HUDEP-2 (cell line): ENCODE results near the gene ANKRD6.

Experiments used
- DNase-seq, 76 experiments: peaks; one replicate each; lab custom pipeline; 2025; ENCODE audit not compliant: unreplicated experiment in 76 of 76; lab: John Stamatoyannopoulos, UW

Gene ANKRD6

DNA sequence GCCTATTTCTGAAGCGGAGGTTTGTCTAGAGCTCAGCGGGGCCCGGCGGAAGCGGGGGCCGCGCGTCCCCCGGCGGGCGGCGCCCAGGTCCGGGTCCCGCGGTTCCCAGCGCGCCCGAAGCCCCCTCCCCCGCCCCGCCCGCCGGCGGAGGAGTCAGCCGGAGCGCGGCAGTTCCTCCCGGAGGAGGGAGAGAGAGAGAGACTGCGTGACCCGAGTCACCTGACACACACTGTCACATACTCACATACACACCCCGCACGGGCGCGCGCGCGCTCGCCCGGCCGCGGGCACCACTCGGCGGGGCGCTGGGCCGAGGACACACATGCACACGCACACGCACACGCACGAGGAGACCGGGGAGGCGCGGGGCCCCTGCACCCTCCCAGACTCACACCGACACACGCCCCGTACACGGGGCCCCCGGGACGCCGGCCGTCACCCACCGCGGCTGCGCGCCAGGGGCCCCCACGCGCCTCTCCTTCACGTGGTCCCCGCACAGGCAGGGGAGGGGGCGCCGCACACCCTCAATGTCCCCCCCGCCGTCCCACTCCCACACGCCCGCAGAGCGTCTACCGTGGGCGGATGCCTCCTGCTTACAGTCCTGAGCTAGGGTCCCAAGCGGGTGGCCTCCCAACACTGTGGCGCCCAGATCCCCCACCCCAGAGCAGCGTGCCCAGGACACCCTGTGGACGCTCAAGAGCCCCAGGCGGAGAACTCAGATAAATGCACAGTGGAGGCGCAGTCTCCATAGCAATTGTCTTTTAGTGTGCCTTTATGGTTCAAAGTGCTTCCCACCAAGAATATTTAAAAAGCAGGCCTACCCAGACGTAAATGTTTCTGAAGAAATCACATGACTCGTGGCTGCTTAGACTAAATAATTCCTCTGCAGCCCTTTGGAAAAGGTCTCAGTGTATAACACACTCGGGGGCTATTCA, 20.6 kb upstream of the ANKRD6 start, which contains the start of gene RRAGD:
Gene RRAGD (minus strand): TSS at position 203 of the 935 bp plus-strand sequence. CDS start 280 bp downstream, outside the sequence.
- peak in 43 of 76 experiments; percentile 2 to 58 (median 27) for DNase-seq

GRCh38 chr6:89413006-89413400, 19.9 kb upstream of the ANKRD6 start:
- no peak for DNase-seq

- no peak for DNase-seq
Observed at GRCh38 chr6:89414215-89414614, 18.7 kb upstream of the ANKRD6 start.

- DNase-seq, result no peak
Observed at GRCh38 chr6:89415185-89415584, 17.8 kb upstream of the ANKRD6 start.

GRCh38 chr6:89416796-89417195, 16.2 kb upstream of the ANKRD6 start:
- no peak for DNase-seq

DNA sequence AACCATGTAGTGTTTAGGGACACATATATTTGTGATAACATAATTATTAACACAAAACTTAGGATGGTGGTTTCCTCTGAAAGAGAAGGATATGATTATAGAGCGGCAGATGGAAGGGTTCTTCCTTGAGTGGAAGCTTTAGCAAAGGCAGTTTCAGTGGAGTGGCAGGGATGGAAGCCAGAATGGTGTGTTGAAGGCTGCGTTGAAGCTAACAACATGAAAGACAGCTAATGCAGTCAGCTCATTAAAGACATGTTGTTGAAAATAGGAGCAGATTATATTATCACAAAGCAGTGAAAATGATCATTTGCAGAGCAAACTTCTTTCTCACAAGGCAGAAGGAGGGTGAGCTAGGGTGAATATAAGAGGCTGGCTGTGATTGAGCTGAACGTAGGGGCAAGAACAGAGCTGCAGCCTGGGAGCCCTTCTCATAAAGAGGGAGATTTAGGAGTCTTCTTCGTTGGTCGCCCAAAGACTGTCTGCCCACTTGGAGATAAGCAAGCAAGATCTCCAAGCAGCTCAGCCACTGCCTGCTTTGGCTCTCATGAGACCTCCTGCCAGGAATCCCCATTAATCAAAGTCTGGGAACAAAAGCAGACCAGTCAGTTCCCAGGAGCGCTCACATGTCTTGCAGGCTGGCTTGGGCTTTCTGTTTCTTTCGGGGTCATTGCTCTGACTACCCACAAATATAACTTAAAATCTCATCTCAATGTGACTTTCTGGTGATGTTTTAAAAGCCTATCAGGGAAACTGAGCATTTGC, 2.6 kb upstream of the ANKRD6 start:
- no peak for DNase-seq

GRCh38 chr6:89433252-89434149, 549 bp downstream of the ANKRD6 start:
- peak in 3 of 76 experiments; percentile 12 to 24 (median 17) for DNase-seq

DNA sequence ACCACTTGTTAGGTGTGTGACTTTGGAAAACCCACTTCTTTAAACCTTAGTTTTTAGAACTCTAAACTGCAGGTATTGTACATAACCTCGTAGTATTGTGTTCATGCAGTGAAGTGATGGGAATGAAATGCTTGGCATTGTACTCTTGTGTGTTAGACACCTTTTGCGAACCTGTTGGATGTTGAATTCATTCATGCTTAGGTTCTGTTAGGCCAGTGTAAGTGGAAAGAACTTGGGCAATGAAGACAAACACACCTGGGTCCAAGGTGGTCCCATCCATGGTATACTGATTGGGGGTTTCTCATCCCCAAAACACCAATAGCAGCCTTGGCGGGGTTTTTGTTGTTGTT, 1.2 kb downstream of the ANKRD6 start:
- no peak for DNase-seq

- no peak for DNase-seq
Observed at GRCh38 chr6:89434954-89435353, 2.0 kb downstream of the ANKRD6 start.

- DNase-seq, result no peak
Observed at GRCh38 chr6:89436226-89436625, 3.3 kb downstream of the ANKRD6 start.

- no peak for DNase-seq
Observed at GRCh38 chr6:89438248-89438647, 5.3 kb downstream of the ANKRD6 start.

DNA sequence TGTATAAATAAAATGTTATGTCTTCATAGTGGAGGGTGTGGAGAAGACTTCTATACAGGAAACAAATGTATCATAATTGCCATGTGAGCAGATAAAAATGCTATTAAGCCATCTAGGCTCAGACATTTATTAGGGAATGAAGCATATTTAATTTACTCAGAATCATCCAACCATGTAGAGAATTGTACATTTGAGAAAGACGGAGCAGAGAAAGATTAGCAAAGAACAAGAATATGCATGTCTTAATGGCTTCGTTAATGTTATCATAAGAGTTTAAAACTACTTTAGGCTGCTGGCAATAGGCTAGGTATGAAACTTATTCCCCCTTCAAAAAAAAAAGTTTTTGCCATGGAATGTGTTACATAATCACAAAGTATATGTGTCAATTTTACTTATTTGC, 6.1 kb downstream of the ANKRD6 start:
- DNase-seq, result no peak

DNA sequence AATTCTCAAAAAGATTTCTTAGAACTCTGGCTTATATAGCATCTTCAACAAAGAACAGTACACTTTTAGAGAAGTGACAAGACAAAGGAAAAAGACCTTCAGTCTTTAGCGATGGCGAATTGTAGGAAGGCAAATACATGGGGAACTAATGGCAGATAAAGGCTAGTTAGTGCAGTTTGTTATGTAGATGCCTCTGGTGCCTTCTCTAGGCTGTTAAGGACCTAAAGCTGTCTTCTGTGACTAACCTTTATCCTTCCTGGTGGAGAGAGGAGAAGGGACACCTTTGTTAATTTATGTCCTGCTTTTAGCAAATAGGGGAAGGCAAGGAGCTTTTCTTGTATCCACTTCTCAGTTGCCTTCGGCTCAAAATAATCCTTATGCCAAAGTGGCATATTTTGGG, 7.2 kb downstream of the ANKRD6 start:
- no peak for DNase-seq

DNA sequence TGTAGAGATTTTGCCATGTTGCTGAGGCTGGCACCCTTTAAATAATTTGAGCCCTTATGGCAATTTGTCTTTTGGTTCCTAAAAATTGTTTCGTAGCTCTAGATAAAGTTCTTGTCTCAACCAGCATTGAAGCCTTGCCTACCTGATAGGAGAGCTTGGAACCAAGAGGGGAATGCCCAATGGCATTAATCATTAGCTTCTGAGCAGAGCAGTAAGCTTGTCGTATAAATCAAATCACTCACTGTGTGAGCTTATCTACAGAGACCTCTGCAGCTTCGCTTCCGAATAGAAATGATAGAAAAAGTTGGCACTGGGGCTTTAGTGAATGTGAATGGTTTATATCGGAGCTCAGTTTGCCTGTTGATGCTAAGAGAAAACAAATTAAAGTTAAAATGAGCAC, 10.7 kb downstream of the ANKRD6 start:
- no peak for DNase-seq

DNA sequence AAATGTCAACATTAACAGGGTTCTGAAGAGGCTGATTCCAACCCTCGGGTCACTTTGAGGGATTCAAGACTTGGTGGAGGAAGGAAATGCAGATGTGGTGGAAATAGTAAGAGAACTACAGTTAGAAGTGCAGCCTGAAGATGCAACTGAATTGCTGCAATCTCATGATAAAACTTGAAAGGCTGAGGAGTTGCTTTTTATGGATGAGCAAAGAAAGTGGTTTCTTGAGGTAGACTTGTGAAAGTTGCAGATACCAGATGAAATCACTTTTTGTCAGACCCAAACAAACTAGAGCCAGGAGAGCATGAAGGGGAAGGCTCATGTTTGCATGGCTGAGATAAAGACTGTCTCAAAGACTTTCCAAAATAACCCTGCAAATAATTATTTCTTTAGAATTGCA, 16.2 kb downstream of the ANKRD6 start:
- no peak for DNase-seq

DNA sequence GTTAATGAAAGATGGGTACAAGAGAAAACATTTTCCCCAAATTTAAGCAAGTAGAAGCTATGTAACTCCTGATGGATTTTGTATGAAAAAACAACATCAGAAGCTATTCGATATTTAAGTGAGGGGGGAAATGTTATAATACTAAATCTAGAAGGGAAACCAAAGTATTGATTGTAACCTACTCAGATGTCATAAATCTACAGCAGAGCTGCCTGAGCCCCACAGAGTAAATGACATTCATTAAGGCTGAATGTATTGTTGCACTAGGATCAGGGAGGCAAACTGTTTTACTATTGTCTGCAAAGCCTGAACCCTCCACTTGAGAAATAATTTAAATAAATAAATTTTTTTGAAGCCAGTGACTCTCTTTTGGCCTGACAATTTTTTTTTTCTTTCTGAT, 19.3 kb downstream of the ANKRD6 start:
- DNase-seq, result no peak

- no peak for DNase-seq
Observed at GRCh38 chr6:89454300-89454699, 21.3 kb downstream of the ANKRD6 start.

- DNase-seq, result no peak
Observed at GRCh38 chr6:89458704-89459103, 25.8 kb downstream of the ANKRD6 start.

GRCh38 chr6:89459501-89459900, 26.5 kb downstream of the ANKRD6 start:
- DNase-seq, result no peak

DNA sequence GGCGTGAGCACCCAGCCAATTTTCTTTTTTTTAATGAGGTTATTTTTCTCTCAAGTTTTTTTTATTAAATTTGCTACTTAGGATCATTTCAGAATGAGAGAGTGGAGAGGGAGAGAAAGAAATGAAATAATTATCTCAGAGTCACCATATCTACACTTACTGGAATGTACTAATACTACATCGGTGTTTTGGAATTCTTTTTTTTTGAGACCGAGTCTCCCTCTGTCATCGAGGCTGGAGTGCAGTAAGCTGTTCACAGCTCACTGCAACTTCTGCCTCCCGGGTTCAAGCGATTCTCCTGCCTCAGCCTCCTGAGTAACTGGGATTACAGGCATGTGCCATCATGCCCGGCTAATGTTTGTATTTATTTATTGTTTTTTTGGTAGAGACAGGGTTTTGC, 27.8 kb downstream of the ANKRD6 start:
- no peak for DNase-seq

GRCh38 chr6:89462503-89462902, 29.6 kb downstream of the ANKRD6 start:
- DNase-seq, result no peak
